HG03432 (cell line): ENCODE measurements around the gene LY9.

Experiments used
- ATAC-seq: cut with Tn5 transposase; IDR thresholded peaks from one replicate; pipeline ENCODE4 v1.9.1; 2021; ENCODE audit warnings: mild to moderate bottlenecking, moderate library complexity; ENCODE audit not compliant: unreplicated experiment

The LY9 gene, protein sequence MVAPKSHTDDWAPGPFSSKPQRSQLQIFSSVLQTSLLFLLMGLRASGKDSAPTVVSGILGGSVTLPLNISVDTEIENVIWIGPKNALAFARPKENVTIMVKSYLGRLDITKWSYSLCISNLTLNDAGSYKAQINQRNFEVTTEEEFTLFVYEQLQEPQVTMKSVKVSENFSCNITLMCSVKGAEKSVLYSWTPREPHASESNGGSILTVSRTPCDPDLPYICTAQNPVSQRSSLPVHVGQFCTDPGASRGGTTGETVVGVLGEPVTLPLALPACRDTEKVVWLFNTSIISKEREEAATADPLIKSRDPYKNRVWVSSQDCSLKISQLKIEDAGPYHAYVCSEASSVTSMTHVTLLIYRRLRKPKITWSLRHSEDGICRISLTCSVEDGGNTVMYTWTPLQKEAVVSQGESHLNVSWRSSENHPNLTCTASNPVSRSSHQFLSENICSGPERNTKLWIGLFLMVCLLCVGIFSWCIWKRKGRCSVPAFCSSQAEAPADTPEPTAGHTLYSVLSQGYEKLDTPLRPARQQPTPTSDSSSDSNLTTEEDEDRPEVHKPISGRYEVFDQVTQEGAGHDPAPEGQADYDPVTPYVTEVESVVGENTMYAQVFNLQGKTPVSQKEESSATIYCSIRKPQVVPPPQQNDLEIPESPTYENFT

DNA sequence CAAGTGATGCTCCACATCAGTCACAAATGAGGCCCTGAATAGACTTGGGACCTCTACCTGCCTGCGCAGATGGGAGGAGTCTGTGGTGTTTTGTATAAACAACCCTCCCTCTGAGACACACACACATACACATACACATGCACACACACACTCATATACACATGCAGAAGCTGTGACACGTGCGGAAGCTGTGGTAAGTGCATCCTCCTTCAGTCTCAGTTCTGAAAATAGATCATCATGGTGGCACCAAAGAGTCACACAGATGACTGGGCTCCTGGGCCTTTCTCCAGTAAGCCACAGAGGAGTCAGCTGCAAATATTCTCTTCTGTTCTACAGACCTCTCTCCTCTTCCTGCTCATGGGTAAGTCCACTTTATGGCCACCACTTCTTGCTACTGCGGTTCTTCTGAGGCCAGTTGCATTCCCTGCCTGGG, at the start of gene LY9:
Gene LY9, plus strand, starts transcription at position 224 of the 433 bp plus-strand sequence. Its CDS starts 14 bp downstream, at position 238.
- peak; percentile 78 for ATAC-seq

DNA sequence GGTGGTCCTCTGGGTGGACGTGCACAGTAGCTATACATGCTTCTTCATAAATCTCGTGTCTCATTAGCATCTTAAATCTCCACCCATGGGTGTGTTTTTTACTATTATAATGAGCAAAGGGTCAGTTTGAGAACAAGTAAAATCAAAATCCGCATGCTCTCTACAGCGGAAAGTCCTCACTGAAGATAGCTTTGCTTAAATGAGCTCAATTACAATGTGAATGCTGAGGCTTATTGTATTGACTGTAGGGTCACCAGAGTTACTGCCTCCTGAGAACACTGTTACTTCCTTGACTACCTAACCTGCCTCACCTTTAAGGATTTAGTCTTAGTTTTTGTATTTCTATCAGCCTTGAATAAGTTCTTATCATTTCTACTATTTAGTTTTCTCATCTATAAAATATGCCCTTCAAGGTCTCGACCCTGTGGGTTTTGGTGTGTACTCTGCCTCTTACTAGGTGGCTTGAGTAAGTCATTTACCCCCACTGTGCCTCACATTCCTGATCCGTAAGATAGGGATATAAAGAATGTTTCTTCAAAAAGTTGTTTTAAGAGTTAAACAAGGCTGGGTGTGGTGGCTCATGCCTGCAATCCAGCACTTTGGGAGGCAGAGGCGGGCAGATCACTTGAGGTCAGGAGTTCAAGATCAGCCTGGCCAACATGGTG, 49.0 kb upstream of the LY9 start:
- no peak for ATAC-seq

DNA sequence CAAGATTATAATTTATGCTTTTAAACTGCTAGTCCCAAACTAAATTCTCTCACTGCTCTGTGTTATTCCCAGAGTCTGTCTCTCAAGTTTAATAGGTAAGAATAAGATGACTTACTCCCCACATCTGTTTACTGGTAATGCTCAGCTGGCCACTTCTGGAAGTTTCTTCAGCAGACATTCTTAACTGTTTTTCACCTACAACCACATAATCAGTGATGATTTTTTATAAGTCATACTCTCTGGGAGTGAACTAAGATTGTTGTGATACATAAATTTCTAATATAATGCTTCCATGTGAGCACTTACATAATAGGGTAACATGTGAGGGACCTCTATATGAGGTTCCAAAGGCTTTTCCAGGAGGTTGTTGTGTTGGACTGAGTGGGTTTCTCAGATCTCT, 48.3 kb upstream of the LY9 start:
- no peak for ATAC-seq

DNA sequence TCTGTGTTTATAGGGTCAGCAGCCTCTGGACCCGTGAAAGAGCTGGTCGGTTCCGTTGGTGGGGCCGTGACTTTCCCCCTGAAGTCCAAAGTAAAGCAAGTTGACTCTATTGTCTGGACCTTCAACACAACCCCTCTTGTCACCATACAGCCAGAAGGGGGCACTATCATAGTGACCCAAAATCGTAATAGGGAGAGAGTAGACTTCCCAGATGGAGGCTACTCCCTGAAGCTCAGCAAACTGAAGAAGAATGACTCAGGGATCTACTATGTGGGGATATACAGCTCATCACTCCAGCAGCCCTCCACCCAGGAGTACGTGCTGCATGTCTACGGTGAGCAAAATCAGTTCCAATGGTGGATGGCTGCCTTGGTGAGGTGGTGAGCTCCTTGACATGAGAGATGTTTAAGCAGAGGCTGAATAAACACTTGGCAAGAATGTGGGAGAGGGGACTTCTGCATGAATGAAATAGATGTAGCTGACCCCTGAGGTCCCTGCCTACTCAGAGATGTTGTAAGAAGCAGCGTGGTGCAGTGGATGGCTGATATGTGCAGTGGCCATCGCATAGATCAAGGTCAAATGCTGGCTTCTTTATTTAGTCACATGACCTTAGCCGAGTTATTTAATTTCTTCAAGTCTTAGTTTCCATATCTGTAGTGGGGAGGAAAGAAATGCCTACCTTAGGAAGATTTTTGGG, 47.6 kb upstream of the LY9 start:
- ATAC-seq = no peak

DNA sequence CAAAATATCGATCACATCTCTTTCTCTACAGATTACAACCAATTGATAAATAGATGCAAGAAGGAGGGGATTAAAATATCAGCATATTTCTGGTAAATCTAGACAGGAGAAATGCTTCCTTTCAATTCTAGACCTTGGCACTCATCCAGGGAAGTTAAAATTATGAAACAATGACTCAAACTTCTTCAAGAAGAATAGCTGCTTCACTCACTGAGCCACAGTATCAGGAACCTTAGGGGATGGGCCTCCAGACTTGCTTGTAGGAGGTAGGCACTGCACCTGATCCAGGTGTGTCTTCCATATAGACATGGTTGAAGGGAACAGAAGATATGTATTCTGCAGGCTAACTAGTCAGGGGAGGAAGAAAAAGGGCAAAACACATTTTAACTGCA, 47.1 kb upstream of the LY9 start:
- no peak for ATAC-seq

DNA sequence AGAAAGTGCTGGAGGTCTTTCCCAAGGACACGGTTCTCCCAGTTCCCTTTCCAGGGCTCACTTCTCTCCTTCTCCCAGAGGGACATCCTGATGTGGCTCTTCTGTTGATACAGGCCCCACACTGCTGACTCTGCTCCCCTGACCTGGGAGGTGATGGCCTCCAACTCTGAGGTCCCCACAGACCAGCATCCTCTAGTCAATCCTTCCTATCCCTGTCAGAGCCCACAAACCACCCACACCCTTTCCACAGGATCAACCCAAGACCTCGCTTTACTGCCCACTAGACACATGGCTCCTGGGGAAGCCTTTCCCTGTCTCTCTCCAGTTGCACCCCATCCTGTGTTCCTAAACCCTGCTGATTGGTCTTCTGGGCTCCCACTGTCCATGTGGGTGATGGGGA, 45.4 kb upstream of the LY9 start:
- no peak for ATAC-seq

DNA sequence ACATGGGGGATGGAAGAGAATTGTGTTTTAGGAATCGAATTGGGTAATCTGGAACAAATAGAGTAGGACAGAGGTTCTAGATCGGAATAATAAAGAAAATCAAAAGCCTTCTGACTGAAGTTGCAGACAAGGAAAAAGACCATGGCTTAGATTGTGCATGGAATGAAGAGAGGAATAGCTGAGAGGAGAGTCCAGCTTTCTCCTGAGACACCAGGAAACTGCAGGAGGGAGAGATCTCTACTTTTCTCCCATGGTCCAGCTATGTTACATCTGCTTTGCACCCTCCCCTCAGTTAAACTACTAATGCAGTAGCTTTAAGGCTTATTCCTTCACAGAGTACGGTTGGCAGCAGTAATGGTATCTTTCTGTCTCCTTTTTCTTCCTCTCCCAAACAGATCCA, 43.6 kb upstream of the LY9 start:
- ATAC-seq = no peak

DNA sequence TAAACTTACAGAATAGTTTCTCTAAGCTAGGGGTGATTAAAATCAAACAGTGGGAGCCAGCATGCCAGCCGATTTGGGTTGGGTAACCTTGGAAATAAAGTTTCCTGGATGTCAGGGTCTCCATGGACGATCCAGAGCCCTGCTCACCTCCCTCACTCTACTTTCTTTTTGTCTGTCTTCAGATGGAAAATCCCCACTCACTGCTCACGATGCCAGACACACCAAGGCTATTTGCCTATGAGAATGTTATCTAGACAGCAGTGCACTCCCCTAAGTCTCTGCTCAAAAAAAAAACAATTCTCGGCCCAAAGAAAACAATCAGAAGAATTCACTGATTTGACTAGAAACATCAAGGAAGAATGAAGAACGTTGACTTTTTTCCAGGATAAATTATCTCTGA, 43.0 kb upstream of the LY9 start:
- no peak for ATAC-seq

DNA sequence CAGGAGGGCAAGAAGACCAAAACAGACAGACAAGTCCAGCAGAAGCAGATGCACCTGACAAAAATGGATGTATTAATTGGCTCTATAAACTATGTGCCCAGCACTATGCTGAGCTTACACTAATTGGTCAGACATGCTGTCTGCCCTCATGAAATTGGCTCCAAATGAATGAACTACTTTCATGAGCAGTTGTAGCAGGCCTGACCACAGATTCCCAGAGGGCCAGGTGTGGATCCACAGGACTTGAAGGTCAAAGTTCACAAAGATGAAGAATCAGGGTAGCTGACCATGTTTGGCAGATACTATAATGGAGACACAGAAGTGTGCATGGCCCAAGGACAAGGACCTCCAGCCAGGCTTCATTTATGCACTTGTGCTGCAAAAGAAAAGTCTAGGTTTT, 42.4 kb upstream of the LY9 start:
- no peak for ATAC-seq

DNA sequence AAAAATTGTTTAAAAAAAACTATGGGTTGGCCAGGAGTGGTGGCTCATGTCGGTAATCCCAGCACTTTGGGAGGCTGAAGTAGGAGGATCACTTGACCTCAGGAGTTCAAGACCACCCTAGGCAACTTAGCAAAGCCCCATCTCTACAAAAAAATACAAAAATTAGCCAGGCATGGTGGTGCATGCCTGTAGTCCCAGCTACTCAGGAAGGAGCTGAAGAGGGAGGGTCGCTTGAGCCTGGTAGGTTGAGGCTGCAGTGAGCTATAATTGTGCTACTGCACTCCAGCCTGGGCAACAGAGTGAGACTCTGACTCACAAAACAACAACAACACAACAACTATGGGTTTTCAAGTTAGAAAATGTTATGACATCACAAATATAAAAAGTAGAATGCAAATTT, 40.5 kb upstream of the LY9 start:
- ATAC-seq = no peak

DNA sequence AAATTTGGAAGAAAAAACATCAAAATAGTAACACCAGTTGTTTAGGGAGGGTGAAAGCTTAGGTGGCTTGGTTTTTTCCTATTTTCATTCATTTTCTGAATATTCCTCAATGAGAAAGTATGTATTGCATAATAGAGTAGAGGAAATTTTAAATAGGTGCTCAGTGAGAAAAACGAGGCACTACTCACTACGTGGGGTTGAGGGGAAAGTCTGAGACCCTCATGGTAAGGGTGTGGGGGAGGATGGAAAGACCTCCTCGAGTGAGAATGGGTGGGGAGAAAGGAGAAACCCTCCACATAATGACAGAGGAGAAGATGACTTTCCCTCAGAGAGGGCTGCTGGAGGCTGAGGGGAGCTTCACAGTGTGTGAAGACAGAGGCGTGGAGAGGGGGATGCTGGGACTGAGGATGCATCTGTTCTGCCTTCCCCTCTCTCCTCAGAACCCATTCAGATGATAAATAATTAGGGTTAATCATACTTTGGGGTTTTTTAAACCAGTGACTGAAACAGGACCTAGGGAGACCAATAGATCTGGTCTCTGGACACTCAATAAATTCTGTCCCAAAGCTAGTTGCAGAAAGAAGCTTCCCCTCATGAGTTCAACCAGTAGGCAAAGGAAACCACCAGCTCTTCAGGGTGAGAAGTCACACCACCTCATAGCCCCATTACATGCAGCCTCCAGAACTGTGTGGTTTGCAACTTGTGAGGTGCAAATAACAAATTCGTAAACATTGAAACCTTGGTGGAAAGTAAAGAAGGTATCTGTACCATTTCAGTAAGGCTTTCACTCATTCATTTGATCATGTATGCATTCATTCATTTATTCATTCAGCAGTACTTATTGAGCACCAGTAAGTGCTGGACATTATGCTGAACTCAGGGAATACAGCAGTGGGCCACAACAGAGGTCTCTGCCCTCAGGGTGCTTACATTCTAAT, 39.8 kb upstream of the LY9 start:
- no peak for ATAC-seq

DNA sequence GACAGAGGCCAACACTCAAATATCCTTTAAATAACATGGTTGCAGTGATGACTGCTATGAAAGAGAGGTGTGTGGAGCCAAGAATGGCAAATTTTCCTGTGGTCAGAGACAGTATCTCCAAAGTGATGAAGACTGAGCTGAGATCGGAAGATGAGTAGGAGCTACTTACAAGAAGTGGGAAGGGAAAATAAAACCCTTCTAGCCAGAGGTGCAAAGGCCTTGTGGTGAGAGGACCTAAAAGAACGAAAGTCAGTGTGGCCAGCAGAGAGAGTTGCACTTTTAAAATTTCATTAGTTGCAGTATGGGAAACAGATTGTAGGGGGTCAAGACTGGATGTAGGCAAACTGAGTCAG, 39.1 kb upstream of the LY9 start:
- ATAC-seq = no peak

DNA sequence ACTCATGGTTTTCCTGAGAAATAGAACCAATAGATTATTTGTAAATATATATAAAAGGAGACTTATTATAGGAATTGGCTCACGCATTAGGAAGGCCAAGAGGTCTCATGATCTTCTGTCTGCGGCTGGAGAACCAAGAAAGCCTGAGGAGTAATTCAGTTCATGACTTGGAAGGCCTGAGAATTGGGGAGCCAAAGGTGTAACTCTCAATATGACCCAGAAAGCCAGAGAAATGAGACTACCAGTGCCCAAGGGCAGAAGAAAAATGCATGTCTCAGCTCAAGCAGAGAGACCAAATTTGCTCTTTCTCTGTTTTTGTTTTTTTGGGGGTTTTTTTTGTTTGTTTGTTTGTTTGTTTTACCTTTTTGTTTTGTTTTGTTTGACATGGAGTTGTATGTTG, 37.5 kb upstream of the LY9 start:
- no peak for ATAC-seq

DNA sequence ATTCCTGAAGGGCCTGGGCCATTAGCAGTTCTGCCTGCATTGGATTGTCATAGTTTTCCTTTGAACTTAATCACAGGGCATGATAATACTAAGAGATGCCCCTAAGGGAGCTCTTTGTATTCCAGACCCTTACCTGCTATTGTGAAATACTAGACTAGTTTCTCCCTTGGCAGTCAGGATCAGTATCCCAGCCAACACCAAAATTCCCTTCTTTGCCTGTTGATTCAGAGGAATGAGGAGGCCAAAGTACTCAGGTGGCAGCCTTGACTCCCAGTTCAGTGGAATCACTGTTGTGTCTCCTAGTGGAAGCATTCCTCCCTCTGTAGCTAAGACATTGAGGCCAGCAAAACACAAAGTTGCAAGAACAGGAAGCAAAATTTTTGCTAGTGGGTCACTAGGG, 36.2 kb upstream of the LY9 start:
- ATAC-seq = no peak

DNA sequence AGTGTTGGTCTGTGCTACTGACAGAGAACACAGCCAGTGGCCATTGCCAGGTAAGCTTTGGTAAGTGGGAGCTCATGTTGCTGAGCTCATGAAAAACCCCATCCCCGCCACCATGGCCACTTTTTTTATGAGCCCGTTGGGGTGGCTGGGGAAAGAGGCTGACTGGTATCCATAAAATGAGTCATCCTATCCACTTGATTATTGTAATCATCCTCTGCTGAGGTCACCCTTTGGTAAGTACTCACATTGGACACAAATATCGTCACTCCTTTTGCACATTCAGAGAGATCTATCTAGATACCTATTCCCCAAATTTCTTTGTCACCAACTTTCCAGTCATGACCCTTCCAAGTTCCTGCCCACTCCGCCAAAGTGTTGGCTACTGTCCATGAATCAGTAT, 34.9 kb upstream of the LY9 start:
- no peak for ATAC-seq

DNA sequence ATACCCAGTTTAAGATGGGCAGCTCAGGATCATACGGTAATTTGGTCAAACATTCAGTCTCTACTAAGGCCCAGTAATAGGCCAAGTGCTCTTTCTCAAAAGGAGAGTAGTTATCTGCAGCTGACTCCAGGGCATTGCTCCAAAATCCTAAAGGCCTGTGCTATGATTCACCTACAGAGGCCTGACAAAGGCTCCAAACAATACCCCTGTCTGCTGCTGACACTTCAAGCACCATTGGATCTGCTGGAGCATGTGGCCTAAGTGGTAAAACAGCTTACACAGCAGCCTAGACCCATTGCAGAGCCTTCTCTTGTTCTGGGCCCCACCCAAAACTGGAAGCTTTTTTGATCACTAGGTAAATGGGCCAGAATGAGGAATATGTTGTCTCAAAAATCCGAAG, 34.1 kb upstream of the LY9 start:
- no peak for ATAC-seq

DNA sequence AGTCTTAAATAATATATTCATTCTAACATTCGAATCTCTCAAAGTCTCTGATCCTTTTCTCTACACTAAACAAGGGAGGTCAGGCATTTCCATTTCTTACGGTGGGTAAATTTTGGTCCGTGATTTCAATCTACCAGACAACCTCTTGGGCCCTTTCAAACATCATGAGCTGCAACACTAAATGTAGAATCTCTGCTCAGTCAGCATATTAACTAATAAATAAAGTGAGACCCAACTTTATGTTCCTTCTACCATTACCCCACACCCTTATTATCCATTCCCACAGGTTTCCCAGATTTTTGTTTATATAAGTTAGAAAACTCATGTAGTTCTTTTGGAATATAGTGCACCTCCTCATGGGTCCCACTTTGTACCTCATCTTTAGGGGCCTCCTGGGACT, 32.0 kb upstream of the LY9 start:
- ATAC-seq = no peak

DNA sequence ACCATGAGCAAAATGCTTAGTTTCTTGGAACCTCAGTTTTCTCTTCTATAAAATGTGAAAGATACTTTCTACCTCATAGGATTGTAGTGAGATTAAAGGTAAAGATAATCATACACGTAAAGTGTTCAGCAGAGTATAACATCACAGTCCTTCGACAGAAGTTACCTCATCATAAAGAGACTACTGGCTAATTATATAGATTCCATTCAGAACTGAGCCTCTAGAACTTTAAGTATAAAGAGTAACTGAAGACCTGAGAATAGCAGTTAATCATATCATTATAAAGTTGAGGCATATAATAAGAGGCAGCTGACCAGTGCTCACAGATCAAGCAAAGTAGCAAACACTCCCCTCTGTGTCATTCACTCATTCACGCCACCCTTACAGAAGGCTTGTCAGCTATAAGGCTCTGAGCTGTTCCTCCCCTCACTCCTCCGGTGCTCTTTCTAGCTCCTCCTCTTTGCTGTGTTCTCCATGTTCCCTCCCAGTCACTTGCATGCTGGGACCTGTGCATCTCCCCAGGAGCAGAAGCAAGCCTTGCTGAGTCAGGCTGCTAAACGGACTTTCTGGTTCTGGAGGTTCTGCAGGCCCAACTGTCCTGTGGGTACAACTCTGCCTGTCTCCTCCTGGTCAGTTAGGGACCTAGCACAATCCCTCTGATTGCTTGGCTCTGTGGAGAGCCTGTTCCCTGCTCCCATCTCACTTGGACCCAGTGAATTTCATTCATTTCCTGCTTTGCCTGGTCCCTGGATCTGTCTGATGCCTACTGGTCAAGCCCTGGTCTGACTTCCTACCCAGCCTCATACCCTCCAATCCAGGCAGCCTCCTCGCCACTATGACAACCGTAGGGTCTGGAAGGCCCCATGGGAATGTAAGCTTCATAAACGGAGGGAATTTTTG, 28.3 kb upstream of the LY9 start:
- peak; percentile 72 for ATAC-seq

DNA sequence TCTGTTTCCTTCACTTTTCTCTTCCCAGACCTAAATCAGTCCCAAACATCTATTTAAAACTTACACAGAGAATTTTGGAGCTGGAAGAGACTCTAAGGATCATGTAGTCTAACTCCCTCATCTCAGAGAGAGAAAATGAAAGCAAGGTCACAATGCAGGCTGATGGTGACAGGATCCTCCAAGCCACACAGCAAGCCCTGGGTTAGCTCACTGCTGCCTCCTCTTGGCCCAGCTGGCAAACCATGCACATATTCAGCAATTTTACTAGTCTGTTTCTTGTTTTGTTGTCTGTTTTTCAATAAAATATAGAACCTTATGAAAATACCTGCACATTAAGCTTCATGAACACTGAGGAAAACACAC, 27.7 kb upstream of the LY9 start:
- ATAC-seq = peak; percentile 84

DNA sequence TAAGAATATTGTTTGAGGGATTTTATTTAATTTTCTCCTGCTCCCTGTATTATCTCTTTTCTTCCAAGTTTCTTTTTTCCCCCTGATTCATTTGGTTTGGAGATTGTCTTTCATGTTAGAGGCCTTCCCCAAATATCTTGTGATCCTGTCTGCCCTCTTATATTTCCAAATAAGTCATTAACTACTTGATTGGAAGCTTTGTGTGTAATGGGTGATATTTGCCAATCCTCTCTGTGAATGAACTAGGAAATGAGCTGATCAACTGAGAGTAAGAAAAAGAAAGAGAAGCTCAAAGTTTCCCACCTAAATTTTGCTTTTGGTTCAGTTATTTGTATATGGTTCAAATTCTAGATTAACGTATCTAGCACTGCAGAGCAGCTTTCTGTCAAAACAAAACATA, 23.6 kb upstream of the LY9 start:
- no peak for ATAC-seq
